ENCODE results near the gene PPIL1.

GRCh38 chr6:36863670-36864540, 10.7 kb downstream of the PPIL1 start:
- TF ChIP-seq CTCF (conservative IDR thresholded peaks at IDR 0.05 in 1 of 2, IDR thresholded peaks at IDR 0.05 in 1 of 2; ENCODE audit: low read depth in 1 of 2, low read length in 2 of 2) (no peak), EZH2 (IDR thresholded peaks at IDR 0.05; ENCODE audit: low read length, missing control alignments) (no peak)

All from fibroblast of lung (primary cell).